HG03175 (cell line): ENCODE data around the gene KDM2B.
"Not testable (repeated sequence)": the region's sequence is repeated elsewhere in the genome, so short reads cannot be mapped to it uniquely, and the experiment has no call there.

Experiments
- ATAC-seq: cut with Tn5 transposase; IDR thresholded peaks from one replicate; pipeline ENCODE4 v1.9.1; 2021; ENCODE audit warnings: mild to moderate bottlenecking, moderate library complexity; ENCODE audit not compliant: unreplicated experiment

Gene KDM2B

DNA sequence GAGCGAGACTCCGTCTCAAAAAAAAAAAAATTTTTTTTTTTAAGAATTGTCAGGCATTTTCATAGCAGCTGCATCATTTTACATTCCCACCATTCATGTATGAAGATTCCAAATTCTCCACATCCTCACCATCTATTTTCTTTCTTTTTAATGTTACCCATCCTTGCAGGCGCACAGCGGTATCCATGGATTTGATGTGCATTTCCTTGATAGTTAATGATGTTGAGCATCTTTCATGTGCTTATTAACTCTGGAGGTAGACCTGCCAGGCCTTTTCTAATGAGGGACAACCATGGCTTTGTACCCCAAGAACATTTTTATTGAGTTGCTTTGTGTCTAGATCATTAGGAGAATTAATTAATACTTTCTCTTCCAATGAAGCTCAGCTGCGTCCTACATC lies 182.5 kb downstream of the KDM2B start:
- ATAC-seq = no peak

DNA sequence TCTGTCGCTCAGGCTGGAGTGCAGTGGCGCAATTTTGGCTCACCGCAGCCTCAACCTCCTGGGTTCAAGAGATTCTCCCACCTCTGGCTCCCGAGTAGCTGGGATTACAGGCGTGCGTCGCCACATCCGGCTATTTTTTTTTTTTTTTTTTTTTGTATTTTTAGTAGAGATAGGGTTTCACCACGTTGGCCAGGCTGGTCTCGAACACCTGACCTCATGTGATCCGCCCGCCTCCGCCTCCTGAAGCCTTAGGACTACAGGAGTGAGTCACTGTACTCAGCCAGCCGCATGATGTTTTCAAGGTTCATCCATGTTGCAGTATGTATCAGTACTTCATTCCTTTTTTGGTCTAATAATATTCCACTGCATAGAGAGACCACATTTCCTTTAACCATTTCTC lies 183.3 kb downstream of the KDM2B start:
- ATAC-seq = no peak

DNA sequence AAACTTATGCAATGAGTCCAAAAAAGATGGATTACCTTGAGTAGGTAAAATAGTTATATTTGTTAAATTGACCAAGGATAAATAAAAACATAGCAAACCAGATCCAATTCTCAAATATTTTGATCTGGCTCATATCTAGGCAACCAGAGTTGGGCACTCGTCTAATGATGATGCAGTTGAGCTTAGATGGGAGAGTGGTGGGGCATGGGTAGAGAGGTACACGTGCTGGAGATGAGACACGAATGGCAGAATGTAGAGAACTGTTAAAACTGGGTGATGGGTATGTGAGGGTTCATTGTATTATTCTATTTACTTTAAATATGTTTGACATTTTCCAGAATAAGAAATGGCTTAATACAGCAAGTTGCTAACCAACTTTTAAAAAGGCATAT lies 188.5 kb downstream of the KDM2B start:
- ATAC-seq = no peak

DNA sequence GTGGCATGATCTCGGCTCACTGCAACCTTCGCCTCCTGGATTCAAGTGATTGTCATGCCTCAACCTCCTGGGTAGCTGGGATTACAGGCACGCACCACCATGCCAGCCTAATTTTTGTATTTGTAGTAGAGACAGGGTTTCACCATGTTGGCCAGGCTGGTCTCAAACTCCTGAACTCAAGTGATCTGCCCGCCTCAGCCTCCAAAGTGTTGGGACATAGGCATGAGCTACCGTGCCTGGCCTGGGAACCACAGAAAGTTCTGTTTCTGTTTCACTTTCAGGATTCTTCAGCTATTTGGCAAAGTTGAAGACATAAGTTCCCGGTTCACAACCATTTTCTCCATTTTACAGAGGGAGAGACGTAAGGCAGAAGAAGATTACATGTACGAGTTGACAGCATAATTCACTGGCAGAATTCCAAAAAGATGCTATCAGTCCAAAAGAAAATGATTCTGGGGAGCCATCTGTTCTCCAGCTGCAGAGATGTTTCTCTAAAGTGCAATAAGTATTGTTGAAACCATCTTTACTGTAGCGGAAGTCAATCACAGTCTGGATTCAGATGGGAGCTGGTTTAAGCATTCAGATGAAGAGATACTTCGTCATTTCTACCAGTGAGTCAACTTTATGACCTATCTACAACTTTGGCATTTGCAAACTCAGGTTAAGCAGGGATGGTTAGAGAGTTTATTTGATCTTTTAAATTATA lies 189.1 kb downstream of the KDM2B start:
- ATAC-seq = no peak

DNA sequence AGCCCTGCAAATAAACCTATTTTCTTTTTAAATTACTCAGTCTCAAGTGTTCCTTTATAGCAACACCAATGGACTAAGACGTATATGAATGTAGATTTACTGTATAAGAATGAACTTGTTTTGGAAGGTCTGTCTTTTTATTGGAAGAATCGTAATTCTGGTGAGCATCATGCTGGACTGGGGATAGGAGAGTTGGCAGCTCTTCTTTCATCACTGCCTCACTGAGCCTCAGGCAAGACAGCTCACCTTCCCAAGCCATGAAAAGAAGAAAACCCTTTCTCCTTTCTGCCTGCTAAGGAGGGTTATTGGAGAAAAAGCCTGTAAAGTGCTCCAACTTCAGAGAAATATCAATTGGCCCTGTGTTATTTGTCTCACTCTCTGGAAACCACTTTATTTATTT lies 190.0 kb downstream of the KDM2B start:
- ATAC-seq = no peak

DNA sequence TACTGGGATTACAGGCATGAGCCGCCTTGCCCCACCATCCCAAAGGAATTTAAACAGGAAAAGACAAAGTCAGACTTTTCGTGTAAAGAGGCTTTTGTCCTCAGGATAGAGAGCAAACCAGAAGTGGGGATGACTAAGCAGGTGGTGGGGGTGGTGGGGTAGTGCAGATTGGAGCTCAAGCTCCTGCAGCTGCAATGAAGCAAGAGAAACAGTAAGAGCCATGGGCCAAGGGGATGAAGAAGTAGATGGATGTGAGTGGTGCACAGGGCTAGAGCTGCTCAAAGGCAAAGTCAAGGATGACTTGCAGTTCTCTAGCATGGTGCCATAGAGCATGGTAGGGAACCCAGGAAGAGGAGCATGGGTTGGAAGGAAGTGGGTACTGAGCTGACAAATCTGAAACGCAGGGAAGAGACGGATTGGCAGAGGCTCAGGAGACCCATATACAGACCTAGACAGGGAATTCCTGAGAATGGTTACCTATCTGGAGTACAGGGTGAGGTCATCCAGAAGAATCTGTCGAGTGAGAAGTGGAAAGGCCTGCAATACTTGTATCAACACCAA lies 192.3 kb downstream of the KDM2B start:
- no peak for ATAC-seq

DNA sequence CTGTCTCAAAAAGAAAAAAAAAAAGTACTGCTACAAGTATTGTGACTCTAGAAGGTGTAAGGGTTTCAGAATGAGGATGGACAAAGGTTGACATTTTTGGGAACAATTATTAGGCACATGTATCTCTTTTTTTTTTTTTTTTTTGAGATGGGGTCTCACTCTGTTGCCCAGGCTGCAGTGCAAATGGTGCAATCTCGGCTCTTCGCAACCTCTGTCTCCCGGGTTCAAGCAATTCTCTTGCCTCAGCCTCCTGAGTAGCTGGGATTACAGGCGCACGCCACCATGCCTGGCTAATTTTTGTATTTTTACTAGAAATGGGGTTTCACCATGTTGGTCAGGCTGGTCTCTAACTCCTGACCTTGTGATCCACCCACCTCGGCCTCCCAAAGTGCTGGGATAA lies 195.9 kb downstream of the KDM2B start:
- ATAC-seq = not testable (repeated sequence)

DNA sequence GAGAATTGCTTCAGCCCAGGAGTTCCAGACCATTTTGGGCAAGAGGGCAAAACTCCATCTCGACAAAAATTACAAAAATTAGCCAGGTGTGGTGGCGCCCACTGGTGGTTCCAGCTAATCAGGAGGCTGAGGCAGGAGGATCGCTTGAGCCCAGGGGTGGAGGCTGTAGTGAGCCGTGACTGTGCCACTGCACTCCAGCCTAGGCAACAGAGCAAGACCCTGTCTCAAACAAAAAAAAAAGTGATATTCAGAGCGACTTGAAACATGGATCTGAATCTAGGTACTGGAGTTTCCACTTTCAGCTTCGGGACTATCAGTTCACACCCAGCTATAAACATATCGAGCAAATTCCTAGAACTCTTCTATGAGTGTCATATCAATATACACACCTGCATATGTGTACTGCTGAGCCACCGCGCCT lies 197.2 kb downstream of the KDM2B start:
- ATAC-seq = no peak

DNA sequence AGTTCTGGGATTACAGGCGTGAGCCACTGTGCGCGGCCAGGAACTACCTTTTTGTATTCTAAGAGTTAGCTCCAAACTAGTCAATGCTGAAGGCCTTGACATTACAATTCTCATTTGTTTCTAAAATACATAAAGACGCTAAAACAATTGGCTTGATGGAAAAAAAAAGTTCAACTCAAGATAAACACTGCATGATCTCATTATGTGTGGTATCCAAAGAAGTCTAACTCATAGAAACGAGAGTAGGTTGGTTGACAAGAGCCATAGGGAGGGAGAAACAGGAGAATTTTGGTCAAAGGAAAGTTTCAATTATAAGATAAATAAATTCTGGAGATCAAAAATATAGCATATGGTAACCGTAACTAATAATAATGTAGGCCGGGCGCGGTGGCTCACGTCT lies 200.9 kb downstream of the KDM2B start:
- ATAC-seq = no peak
